ENCODE measurements around the gene PIP5KL1.

DNA sequence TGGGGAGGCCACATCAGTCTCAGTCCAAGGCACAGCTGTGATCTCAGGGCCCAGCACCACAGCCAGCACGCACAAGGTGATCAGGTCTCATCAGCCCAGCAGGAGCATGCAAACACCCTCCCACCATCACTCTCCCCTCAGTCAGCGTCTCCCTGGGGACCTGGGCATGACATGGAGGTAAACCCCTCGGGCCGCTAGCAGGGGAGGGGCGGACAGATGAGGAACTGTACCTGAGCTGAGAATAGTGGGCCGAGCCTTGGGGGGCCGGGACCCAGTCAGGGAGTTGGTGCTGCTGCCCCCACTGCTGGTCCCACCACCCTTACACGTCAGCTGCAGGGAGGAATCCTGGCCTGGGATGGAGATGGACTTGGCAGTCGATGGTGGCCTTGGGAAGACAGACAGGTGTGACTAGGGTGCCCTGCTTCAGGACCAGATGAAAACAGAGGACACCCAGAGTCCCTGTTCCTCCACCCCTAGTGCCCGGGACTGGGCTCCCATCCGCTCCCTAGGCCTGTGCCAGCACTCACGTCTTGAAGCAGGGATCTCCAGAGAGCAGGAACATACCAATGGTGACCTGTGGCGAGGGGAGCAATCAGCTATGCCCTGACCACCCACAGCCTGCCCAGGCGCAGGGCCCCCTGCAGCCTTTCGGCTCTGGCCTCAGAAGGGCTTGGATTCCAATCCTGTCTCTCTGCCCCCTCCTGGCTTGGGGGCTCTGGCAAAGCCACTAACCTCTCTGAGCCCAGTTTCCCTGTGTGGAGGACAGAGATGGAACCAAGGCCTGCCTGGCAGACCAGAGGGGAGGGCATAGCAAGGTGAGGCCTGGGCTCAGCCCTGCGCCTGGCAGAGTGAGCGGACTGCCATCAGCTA is 17.5 kb upstream of the PIP5KL1 start:
- TF ChIP-seq, protein P1, sequence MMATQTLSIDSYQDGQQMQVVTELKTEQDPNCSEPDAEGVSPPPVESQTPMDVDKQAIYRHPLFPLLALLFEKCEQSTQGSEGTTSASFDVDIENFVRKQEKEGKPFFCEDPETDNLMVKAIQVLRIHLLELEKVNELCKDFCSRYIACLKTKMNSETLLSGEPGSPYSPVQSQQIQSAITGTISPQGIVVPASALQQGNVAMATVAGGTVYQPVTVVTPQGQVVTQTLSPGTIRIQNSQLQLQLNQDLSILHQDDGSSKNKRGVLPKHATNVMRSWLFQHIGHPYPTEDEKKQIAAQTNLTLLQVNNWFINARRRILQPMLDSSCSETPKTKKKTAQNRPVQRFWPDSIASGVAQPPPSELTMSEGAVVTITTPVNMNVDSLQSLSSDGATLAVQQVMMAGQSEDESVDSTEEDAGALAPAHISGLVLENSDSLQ (IDR thresholded peaks at IDR 0.05) = no peak
- TF ChIP-seq FOXK2 (IDR thresholded peaks at IDR 0.05) (no peak), BHLHE40 (IDR thresholded peaks at IDR 0.05; ENCODE audit: borderline replicate concordance) (no peak), TARDBP (IDR thresholded peaks at IDR 0.05) (no peak), ARNT (IDR thresholded peaks at IDR 0.05) (no peak), FOXA1 (IDR thresholded peaks at IDR 0.05) (no peak), SUZ12 (IDR thresholded peaks at IDR 0.05) (no peak), FOXM1 (IDR thresholded peaks at IDR 0.05; ENCODE audit: borderline replicate concordance) (no peak), NFRKB (IDR thresholded peaks at IDR 0.05) (no peak)
